K562 (cell line): ENCODE measurements around the gene SH3BGRL2. TPM values are rescaled to one million over a fixed set of nuclear protein-coding genes. Genes with fewer than 3 reads are reported as not detected.

ENCODE experiments used
- ARID2 ChIP-seq: fragments of 450-650 bp; IDR thresholded peaks from 2 replicates; pipeline ENCODE4 v1.6.1; 2017; ENCODE audit warnings: antibody characterized with exemption, mild to moderate bottlenecking
- KAT7 ChIP-seq: sonication (generic); formaldehyde crosslinking; IDR thresholded peaks from 2 replicates; pipeline ENCODE4 v1.8.0; 2022; ENCODE audit warnings: missing genetic modification reagents, mild to moderate bottlenecking, borderline replicate concordance
- RAD21 ChIP-seq, 2 experiments: fragments of 250-450 bp in 1 of 2; fragments of 450-650 bp in 1 of 2; sonication (Bioruptor Pico) in 1 of 2; formaldehyde crosslinking in 1 of 2; IDR thresholded peaks in 1 of 2; conservative IDR thresholded peaks in 1 of 2; 2 replicates each; pipeline versions ENCODE4 v1.4.0 to v1.8.0; 2020 to 2022; ENCODE audit warnings: mild to moderate bottlenecking in 2 of 2, moderate library complexity in 1 of 2
- RBM14 ChIP-seq: fragments of 200-400 bp; formaldehyde crosslinking; IDR thresholded peaks from 2 replicates; pipeline ENCODE4 v1.6.1; 2018; ENCODE audit warnings: low read depth, mild to moderate bottlenecking, low read length, moderate library complexity, borderline replicate concordance; ENCODE audit not compliant: insufficient read depth
- SMC3 ChIP-seq: conservative IDR thresholded peaks from 2 replicates; pipeline ENCODE4 v1.6.1; 2011; ENCODE audit warnings: low read depth, low read length, improper control_type of control experiment; ENCODE audit not compliant: insufficient read depth
- ZNF77 ChIP-seq: fragments of 250-450 bp; sonication (Bioruptor Pico); IDR thresholded peaks from 2 replicates; pipeline ENCODE4 v1.5.0; 2020
- polyA plus RNA-seq, 8 experiments: library from polyadenylated mRNA; depleted of rRNA in 4 of 8; stranded (reverse) in 5 of 8; unstranded in 3 of 8; fragments of >200 nt; fragmentation: Nextera tagmentation in 2 of 8; fragmentation: Illumina TruSeq in 1 of 8; extraction: Ambion mirVana in 2 of 8; extraction: Trizol in 1 of 8; gene quantifications; 2 replicates each; pipeline versions ENCODE4 v1.2.1 to v1.2.3, GENCODE V29; 2011 to 2014; ENCODE audit warnings: inconsistent platforms in 1 of 8, missing spikeins in 1 of 8
- total RNA-seq, 7 experiments: library from RNA; depleted of rRNA in 6 of 7; stranded (reverse); fragments of >200 nt in 6 of 7; fragmentation: Illumina TruSeq in 2 of 7; extraction: Trizol in 2 of 7; gene quantifications; 2 replicates each; pipeline versions ENCODE4 v1.2.1 to v1.2.3, GENCODE V29; 2011 to 2021; ENCODE audit warnings: low replicate concordance in 1 of 7
- TF ChIP-seq, protein P1 (sequence below), 2 experiments: fragments of 450-650 bp; formaldehyde crosslinking in 1 of 2; IDR thresholded peaks; 2 replicates each; pipeline versions ENCODE4 v1.4.0 to v1.6.1; 2014 to 2020; ENCODE audit warnings: mild to moderate bottlenecking in 2 of 2, borderline replicate concordance in 1 of 2, low read depth in 1 of 2
- TF ChIP-seq, protein P2 (sequence below): IDR thresholded peaks from 3 replicates; pipeline ENCODE4 v1.6.1; 2011; ENCODE audit warnings: borderline replicate concordance, mild to moderate bottlenecking; ENCODE audit not compliant: insufficient read length, insufficient read depth
- TF ChIP-seq, protein P3 (sequence below): fragments of 450-650 bp; IDR thresholded peaks from 2 replicates; pipeline ENCODE4 v1.6.1; 2018; ENCODE audit not compliant: partially characterized antibody

The SH3BGRL2 gene
- total and polyA plus RNA-seq, 9 of the 15 experiments (the other 6 are each of a cell fraction or from before 2014, with no cell fraction given), result 4.4 to 12.1 (median 7.3) TPM

DNA sequence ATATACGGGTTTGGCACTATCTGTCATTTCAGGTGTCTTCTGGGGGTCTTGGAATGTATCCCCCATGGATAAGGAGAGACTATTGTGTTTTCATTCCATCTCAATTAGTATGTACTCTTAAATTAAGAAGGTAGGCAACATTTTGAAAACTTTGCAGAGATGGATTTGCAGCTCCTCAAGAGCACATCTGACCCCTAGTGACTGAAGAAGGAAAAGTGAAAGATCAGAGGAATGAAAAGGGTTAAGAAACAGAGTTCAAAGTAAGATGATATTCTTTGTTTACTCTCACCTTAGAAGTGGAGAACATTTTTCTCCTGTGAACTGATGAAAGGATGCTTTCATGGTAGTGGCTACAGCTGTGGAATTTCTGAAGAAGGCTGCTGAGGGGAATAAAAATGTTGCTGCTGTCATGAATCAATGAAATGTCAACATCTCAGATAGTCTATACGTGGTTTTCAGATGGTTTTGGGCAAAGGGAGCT, 41.5 kb downstream of the SH3BGRL2 start (continued):
- TF ChIP-seq, protein P1, sequence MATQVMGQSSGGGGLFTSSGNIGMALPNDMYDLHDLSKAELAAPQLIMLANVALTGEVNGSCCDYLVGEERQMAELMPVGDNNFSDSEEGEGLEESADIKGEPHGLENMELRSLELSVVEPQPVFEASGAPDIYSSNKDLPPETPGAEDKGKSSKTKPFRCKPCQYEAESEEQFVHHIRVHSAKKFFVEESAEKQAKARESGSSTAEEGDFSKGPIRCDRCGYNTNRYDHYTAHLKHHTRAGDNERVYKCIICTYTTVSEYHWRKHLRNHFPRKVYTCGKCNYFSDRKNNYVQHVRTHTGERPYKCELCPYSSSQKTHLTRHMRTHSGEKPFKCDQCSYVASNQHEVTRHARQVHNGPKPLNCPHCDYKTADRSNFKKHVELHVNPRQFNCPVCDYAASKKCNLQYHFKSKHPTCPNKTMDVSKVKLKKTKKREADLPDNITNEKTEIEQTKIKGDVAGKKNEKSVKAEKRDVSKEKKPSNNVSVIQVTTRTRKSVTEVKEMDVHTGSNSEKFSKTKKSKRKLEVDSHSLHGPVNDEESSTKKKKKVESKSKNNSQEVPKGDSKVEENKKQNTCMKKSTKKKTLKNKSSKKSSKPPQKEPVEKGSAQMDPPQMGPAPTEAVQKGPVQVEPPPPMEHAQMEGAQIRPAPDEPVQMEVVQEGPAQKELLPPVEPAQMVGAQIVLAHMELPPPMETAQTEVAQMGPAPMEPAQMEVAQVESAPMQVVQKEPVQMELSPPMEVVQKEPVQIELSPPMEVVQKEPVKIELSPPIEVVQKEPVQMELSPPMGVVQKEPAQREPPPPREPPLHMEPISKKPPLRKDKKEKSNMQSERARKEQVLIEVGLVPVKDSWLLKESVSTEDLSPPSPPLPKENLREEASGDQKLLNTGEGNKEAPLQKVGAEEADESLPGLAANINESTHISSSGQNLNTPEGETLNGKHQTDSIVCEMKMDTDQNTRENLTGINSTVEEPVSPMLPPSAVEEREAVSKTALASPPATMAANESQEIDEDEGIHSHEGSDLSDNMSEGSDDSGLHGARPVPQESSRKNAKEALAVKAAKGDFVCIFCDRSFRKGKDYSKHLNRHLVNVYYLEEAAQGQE (IDR thresholded peaks at IDR 0.05; ENCODE audit: borderline replicate concordance), result peak; percentile 74; the same call in 1 of the 2 replicates
- TF ChIP-seq, protein P1 (CRISPR knock-in tag; IDR thresholded peaks at IDR 0.05; ENCODE audit: low read depth), result no peak
- TF ChIP-seq, protein P2, sequence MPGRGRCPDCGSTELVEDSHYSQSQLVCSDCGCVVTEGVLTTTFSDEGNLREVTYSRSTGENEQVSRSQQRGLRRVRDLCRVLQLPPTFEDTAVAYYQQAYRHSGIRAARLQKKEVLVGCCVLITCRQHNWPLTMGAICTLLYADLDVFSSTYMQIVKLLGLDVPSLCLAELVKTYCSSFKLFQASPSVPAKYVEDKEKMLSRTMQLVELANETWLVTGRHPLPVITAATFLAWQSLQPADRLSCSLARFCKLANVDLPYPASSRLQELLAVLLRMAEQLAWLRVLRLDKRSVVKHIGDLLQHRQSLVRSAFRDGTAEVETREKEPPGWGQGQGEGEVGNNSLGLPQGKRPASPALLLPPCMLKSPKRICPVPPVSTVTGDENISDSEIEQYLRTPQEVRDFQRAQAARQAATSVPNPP, result no peak
- TF ChIP-seq ARID2 (0 out of 2 replicates have a peak, but pooled peaks have one; percentile 22), RAD21 (CRISPR knock-in tag; conservative IDR thresholded peaks at IDR 0.05 in 1 of 2, IDR thresholded peaks at IDR 0.05 in 1 of 2) (peak; percentile 64 to 88), ZNF77 (CRISPR knock-in tag) (no peak), RBM14 (no peak), SMC3 (peak; percentile 51; the same call in 1 of the 2 replicates), KAT7 (no peak)
- TF ChIP-seq, protein P3, sequence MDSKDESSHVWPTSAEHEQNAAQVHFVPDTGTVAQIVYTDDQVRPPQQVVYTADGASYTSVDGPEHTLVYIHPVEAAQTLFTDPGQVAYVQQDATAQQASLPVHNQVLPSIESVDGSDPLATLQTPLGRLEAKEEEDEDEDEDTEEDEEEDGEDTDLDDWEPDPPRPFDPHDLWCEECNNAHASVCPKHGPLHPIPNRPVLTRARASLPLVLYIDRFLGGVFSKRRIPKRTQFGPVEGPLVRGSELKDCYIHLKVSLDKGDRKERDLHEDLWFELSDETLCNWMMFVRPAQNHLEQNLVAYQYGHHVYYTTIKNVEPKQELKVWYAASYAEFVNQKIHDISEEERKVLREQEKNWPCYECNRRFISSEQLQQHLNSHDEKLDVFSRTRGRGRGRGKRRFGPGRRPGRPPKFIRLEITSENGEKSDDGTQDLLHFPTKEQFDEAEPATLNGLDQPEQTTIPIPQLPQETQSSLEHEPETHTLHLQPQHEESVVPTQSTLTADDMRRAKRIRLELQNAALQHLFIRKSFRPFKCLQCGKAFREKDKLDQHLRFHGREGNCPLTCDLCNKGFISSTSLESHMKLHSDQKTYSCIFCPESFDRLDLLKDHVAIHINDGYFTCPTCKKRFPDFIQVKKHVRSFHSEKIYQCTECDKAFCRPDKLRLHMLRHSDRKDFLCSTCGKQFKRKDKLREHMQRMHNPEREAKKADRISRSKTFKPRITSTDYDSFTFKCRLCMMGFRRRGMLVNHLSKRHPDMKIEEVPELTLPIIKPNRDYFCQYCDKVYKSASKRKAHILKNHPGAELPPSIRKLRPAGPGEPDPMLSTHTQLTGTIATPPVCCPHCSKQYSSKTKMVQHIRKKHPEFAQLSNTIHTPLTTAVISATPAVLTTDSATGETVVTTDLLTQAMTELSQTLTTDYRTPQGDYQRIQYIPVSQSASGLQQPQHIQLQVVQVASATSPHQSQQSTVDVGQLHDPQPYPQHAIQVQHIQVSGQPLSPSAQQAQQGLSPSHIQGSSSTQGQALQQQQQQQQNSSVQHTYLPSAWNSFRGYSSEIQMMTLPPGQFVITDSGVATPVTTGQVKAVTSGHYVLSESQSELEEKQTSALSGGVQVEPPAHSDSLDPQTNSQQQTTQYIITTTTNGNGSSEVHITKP, result no peak
